HuH-7 (cell line): ENCODE results near the gene PGS1.

Experiments used
- DNase-seq: peaks from one replicate; pipeline ENCODE4 v3.0.0; 2011; ENCODE audit warnings: low spot score

The PGS1 gene

DNA sequence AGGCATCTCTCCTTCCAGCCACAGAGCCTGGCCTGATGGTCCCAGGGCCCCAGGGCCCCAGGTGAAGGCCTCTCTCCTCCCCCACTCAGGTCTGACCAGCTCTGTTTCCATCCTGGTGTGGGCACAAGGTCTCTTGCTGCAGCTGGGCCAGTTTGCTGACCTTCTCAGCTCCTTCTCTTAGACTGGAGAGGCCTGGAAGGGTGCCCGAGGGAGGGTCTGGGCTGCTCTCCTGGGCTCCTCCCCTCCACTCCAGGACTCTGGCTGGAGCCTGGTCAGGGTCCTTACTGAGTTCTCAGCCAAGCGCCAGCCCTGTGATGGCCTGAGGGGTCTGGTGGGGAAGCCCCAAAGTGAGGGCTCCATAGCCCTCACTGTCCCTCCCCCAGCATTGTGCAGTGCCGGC lies 31.0 kb upstream of the PGS1 start:
- no peak for DNase-seq

DNA sequence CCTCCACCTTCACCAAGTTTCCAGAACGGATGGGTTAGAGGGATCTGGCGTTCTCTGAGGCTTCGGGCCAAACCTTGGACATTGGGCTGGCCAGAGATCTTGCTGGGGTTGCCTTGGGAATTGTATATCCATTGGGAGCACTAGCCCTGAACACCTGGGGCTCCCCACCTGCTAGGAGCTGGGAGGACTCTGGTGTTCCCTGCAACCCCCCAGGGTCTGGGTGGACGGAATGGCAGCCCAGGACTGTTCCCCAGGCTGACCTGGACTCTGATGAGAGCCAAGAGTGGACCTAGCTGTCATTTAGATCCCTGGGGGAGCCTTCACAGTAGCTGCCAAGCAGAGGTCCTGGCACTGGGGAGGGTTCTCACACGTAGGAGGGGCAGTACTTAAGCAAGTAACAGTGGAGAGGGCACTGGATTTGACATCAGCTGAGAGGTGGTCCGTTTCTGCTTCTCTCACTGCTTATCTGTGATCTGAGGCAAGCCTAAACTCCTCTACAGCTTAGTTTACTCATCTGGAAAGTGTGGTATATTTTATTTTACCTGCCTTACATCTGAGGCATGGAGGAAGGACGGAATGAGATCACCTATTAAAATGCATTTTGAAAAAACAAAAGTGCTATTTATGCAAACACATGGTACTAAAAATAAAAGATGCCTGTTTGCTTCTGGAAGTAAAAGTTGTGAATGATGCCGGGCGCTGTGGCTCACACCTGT lies 30.2 kb upstream of the PGS1 start:
- DNase-seq: no peak

DNA sequence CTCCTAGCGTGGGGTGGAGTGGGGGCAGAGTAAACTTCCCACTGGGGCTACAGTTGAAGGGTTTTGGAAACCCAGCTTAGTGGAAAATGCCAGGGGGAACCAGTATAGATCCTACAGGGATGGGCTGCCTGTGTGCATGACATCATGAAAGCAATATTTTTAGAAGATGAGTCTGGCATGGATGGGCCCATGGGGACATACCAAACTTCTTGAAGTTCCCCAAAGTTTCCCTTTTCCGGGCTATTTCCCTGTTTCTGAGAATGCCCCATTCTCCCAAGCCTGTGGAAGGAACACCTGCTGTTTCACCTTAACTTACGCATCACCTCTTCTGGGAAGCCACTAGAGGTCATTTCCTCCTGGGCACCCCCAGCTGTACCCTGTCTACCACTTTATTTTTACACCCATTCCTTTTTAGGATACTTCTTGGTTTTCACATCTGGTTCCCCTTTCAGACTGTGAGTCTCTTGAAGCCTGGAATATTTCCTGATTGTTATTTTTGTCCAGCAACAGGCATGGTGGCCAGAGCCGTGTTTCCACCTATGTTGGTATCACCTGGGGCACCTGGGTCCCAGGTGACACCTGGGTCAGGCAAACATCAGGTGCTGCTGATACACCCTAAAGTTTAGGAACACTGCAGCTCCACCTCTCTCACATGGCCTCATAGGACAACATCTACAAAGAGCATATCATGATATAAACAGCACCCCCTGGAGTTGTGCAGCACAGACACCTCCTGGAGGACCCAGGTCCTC lies 28.4 kb upstream of the PGS1 start:
- no peak for DNase-seq

DNA sequence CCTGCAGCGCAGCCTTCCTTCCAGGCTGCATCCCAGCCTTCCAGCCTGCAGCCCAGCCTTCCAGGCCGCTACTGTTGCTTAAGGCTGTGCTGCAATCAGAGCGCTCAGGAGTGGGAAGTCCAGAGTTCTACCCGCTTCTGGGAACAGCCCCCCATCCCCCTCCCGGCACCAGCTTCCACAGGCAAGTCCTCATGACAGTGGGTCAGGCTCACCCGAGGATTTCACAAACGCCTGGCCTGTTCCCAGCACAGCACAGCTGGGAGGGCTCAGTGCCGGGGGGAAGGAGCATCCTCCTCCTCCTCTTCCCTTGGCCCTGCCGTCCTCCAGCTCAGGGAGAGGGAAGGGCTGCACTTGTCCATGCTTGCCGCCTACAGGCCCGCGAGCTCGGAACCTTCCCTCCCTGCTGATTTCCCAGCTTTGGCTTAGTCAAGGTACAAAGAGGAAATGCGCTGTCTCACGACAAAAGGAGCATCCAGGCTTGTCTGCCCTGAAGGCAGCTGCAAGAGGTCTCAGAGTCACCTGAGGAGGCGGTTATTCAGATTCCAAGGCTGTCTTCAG lies 26.9 kb upstream of the PGS1 start:
- DNase-seq: no peak

DNA sequence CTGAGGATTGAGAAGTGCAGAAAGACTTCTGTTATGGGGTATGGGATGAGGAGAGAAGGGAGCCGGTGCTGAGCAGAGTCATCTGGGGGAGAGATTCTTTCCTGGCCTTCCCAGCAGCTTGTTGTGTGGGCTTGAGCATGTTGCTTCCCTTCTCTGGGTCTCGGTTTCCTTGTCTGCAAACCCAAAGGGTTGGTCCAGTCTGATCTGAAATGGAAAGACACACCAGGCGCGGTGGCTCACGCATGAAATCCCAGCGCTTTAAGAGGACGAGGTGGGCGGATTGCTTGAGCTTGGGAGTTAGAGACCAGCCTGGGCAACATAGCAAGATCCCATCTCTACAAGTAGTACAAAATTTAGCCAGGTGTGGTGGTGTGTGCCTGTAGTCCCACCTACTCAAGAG lies 24.6 kb upstream of the PGS1 start:
- no peak for DNase-seq

DNA sequence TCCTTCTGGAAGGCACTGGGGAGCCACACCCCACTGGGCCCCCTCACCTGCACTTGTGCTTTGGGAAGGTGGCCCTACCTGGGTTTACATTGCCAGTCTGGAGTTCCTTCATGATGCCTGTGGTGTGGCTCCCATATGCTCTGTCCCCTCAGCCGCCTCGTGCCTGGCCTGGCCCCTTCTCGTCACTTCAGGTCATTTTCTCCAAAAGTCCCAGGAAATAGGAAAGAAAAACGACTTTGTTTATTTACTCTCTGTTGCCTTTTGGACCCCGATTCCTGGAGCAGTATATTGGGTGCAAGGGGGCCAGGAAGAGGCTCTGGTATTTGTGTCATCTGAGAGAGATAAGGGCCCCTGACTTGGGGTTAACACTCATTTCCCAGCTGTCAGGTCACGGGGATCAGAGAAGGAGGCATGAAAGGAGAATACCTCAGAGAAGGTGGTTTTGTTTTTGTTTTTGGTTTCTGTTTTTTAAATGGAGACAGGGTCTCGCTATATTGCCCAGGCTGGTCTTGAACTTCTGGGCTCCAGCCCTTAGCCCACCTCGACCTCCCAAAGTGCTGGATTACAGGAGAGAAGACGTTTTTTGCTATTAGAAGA lies 23.3 kb upstream of the PGS1 start:
- DNase-seq: no peak

DNA sequence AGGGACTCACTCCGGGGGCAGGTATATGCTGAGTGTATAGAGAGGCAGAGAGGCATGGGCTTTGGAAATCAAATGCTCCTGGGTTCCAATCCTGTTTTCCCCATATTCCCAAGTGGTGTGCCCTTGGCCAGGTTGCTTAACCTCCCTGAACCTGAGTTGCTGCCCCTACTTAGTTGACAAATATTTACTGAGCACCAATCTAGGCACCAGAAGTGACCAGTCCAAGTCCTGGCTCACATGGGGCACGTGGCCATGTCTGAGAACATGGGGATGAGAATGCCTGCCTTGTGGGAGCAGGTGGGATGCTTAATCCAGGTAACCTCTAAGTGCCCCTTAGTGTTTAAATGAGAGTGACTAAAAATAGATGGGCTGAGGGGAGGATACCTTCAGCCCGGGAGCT lies 22.7 kb upstream of the PGS1 start:
- no peak for DNase-seq

DNA sequence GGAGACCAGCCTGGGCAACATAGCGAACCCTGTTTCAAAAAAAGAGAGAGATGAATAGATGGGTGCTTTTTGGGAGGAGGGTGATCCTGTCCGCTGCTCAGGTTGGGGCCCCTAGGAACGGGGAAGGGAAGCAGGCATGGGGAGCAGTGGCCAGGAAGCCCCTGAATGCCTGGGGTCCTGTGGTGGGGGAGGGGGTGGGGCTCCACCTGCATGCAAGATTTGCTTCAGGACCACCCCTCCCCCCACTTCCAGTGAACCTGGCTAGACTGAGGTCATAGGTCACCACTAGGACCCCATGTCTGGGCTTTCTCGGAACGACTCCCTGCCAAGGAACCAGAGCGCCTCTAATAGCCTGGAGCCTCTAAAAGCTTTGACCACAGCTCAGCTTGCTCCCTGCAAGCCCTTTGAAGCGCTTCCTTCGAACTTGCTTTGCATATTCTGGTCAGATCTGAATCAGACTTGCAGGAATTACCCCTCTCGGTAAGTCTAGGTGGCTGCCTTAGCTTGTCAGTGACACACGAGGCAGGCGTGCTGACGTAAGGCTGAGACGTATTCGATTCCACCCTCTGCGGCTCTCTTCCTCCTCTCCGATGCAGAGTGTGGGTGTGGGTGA lies 22.2 kb upstream of the PGS1 start:
- no peak for DNase-seq

DNA sequence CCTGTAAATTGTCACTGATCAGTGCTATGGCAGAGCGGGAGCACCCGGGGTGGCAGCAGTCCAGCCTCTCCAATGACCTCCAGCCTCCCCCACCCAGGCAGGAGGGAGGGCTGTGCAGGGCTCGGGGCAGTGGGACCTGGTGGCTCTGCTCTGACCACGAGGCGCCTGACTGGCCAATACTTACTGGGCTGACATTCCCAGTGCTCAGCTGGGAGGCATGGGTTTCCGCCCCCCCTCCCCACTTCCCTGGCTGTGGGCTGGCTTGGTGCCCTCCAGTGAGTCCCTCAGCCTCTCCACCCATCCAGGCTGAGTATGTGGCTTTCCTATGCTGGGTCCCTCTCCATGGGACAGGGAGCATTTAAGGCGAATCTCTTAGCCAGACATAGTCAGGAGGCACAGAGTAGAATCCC lies 21.3 kb upstream of the PGS1 start:
- no peak for DNase-seq

DNA sequence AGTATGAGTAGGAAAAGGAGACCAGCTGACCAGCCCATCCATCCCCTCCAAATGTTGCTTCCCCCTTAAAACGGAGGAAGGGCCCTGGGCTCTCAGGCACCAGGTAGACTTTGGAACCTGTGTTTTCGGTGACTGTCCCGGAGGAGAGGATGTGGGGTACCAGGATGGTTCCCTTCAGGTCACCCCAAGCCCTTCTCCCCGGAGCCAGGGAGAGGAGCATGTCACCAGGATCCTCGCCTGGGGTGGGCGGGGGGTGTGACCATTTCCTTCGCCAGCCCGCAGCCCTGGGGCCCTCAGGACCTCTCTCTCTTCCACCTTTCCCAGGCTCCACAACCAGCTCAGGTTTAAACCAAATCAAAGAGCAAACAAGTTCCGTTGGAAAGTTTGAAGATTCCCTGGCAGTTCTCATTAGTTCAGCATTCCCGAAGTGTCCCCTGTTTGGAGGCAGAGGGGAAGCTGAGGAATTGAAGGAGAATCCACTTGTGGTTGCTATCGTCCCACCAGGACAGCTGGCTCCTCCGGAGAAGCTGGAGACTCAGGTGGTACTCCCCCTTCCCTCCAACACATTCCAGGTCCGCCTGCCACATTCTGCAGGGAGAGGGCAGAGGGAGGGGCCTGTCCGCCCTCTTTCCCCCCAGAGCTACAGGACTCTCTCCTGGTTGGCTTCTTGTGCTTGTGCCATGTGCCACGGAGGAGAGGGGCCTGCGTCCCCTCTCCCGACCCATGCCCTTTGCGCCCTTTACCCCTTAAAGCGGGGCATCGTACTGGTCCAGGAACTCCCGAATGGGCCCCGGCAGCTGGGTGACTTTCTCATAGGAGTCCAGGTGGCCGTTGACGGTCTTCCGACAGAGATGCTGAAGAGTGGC lies 20.5 kb upstream of the PGS1 start:
- no peak for DNase-seq

DNA sequence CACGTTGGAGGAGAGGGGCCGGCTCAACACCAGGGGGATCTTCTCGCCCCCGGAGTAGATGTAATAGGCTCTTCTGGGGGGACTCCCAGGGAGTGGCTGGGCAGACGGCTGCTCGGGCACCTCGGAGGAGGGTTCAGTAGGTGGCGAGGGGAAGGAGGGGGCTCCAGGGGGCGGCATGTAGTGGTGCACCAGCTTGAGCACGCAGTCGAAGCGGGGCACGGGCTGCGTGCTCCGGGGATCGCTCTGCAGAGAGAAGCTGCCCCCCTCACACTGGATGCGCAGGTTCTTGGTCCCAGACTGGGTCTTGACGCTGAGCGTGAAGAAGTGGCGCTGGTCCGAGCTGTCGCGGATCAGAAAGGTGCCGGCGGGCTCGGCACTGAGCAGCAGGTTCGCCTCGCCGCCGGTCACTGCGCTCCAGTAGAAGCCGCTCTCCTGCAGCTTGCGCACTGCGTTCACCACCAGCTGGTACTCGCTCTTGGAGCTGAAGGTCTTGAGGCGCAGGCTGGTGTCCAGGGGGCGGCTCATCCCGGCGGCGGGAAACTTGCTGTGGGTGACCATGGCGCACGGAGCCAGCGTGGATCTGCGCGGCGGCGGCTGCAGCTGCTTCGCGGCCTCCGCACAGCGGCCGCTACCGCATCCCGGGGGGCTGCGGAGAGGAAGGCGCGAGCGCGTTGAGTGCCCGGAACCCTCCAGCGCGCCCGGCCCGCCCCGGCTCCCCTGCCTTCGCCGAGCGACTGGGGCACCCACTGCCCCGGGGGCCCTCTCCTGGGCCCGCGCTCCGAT lies 19.7 kb upstream of the PGS1 start:
- no peak for DNase-seq

DNA sequence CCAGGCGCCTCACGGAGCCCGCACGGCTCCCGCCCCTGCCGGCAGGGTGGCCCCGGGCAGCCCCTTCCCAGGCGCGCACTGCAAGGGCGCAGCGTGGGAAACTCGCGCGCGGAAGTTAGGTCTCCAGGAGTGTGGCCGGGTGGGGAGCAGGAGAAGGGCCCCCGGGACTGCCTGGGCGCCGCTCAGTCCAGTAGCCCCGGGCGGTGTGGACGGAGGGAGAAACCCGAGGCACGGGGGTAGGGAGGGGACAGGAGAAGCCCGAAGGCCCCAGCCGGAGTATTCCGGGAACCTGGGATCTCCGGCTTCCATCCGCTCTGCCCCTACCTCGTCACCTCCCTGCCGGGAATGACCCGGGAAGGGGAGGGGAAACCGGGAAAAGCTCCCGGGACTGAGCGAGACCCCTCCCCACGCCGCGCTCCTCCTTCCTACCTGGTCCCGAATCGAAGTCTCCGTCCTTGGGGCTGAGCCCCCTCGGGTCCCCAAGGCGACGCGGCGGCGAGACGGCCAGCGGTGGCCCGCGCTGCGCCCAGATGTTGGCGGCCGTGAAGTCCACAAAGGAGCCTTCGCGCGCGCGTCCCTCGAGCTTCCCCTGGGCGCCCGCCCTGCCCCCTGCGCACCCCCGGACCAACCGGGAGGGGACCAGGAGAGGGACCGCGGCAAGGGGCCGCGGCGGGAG lies 19.0 kb upstream of the PGS1 start:
- peak; percentile 77 for DNase-seq

DNA sequence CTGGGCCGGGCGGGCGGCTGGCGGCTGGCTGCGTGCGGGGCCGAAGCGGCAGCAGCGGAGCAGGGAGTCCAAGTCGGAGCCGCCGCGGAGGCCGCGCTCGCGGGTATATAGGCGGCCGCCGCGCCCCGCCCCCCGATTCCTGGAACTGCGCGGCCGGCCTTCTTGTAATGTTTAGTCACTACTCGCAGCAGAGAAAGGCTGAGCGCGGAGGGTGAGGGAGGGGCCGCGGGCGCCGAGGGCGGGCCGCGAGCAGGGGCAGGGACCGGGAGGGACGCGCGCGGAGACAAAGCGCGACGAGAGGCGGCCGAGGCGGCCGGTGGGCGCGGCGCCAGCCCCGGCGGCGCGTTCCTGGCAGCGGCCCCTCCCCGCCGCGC lies 18.5 kb upstream of the PGS1 start, which contains the start of gene SOCS3:
TSS of gene SOCS3 (minus strand) at position 81 of the 374 bp plus-strand sequence. CDS start 982 bp downstream, outside the sequence.
- DNase-seq: peak; percentile 94

DNA sequence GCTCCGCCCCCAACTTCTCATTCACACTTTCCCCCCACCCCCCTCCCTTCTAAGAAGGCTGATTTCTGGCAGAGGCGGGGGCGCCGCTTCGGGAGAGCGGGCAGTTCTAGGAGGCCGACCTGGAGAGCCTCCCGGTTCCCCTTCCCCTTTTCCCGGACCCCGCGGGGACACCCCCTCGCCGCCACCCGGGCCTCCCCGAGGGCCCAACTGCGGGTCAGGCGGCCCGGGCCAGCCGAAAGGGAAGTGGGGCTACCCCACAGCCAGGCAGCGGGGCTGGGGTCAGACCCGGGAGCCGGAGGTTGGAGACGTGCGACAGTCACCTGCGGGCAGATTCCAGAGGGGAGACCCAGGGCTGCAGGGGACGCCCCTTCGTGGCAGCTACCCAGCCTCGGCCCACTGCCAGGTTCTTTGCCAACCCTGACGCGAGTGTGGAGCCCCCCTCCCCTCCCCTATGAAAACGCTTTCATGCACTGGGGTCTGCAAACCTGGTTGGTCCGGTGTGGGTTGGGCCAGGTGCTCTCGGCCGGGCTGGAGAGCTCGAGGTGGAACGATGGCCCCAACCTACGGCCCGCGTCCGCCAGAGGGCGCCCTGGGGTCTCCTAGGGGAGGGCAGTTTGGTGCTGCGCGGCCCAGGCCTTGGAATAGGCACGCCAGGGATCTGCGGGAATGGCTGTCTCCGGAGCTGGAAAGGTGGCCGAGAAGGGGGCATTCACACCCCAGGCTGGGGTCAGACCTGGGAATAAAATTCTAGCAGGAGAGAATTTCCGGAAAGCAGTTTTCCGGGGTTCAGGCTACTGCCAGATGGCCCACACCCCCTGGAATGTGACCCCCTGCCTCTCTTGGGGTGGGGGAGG lies 17.9 kb upstream of the PGS1 start:
- peak; percentile 99 for DNase-seq

DNA sequence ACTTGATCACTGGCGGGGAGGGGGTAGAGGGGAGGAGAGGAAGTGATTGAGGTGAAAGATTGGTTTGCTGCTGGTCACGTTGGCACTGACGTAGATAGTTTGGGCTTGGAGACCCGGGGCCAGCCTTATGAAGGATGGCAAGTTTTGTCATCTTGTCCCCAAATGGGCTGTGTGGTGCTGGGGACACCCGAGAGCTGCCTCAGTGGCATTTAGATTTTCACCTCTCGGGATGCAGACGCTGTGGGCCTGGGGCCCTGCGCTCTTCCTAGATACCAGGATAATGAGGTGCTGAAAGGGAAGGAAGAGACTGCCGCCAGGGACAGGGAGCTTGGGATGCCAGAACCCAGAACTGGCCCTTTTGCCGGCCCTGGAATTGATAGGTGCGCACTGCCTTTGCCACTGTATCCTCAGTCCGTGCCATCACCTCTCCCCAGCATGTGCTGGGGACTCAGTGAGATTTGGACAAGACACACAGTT lies 17.2 kb upstream of the PGS1 start:
- no peak for DNase-seq

DNA sequence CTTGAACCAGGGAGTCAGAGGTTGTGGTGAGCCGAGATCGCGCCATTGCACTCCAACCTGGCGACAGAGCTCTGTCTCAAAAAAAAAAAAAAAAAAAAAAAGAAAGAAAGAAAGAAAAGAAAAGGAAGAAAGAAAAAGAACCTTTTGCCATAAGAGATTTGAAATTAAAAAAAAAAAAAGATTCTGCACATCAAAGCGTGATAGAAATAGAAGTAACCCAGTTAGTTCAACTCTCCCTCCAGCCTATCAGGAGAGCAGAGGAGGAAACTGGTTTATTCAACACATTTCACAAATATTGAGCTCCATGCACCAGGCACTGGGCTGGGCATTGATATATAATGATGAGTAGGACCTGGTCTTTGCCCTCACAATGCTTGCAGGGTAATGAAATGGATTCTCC lies 16.2 kb upstream of the PGS1 start:
- DNase-seq: no peak

DNA sequence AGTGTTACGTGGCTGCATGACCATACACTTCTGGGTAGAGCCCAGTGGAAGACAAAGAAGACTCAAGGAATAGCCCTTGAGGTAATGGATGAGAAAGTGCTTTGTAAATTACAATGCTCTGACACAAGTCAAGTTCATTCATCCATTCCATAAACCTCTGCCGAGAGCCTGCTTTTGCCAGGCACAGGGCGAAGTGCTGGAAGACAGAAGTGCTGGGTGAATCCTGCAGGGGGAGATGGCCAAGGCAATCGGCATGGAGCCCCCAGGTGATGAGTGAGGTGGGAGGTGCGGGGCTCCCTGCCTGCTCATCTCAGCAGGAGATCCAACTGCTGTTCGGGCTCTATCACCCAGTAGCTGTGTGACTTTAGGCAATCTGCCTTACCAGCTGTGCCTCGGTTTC lies 15.8 kb upstream of the PGS1 start:
- DNase-seq: no peak

DNA sequence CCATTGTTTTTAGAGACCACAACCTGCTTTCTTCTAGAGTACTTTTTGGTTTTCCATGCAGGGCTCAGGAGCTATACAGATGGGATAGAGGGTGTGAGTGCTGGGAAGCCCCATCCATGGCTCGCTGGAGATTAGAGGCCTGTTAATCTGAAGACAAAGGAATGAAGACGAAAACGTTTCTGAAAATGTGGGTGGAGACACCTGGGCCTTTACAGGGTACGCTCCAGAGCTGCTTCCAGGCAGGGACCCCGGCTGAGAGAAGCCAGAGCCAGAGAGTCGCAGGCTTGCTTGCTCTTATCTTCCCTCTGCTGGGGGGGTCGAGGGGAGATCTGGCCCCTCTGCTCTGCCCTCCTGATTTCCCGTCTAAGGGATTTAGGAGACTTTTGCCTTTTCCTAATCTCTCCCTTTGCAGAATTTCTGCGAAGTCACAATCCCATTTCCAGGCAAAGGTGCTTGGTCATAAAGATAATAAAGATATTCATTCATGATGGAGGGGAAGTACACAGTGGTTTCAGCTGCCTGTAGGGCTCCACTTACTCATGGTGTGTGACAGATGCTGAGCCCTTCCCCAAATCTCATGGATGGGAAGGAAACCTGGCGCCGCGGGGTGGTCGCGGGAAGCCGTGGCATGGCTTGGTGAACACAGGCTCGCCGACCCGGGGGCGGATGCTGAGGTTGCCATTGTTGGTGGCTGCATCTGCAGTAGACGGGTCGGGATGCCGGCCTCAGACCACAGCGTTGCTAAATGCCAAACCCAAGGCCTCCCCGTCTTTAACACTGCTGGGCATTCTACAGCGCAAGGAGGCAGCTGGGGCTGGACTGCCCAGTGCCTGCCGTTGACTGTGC lies 13.8 kb upstream of the PGS1 start:
- DNase-seq: no peak
